ENCODE data around the gene SLC26A4.
"Not testable (repeated sequence)": the region's sequence is repeated elsewhere in the genome, so short reads cannot be mapped to it uniquely, and the experiment has no call there.

Gene SLC26A4

DNA sequence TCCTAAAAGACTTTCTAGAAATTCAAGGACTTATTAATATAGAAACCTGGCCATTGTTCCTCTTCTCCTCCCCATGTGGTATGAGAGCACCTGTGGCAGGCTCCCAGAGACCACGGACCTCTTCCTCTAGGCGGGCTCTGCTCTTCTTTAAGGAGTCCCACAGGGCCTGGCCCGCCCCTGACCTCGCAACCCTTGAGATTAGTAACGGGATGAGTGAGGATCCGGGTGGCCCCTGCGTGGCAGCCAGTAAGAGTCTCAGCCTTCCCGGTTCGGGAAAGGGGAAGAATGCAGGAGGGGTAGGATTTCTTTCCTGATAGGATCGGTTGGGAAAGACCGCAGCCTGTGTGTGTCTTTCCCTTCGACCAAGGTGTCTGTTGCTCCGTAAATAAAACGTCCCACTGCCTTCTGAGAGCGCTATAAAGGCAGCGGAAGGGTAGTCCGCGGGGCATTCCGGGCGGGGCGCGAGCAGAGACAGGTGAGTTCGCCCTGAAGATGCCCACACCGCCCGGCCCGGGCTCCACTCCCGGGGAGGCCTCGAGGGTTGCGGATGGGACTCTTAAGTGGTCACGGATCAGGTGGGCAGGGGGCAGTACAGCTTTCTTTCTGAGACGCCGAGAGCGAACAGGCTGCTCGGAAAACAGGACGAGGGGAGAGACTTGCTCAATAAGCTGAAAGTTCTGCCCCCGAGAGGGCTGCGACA, at the start of gene SLC26A4:
TSS of gene SLC26A4 (plus strand) at position 448 of the 700 bp plus-strand sequence. CDS start 814 bp downstream, outside the sequence.
- no peak for DNase-seq (ENCODE audit: low spot score)

DNA sequence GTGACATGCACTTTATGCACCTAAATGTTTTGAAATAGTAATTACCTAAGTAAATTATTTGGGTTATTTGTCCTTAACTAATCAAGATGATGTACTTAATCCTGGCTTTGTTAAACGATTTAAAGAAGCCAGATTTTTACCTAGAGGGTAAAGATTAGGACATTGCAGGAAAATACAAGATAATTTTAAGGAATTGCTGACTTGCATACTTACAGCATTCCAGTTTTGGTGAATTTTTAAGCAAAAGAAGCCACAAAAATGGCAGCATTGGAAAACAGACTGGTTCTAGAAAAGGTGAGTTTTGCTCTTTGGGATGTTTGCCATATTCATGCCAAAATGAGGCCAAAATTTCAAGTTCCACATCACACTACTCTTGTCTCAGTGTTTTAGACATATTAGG, 47.2 kb upstream of the SLC26A4 start:
- DNase-seq (ENCODE audit: low spot score), result no peak

GRCh38 chr7:107613948-107614347, 46.7 kb upstream of the SLC26A4 start:
- no peak for DNase-seq (ENCODE audit: low spot score)

DNA sequence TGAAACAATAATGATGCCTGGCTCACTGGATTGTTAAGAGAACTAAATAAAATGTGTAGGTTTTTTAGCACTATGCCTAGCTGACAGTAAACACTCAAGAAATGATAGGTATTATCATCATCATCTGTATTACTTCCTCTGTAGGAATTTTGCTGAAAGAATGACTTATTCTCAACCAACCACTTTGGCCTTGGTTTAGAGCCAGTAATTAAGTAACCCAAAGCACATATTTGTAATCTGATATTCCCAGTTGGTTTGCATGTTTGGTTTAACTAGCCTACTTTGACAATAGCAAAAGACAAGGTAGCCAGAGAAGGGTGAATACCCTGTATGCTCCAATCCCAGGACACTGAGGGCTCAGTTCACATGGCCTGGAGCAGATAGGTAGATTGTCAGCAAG, 46.2 kb upstream of the SLC26A4 start:
- DNase-seq (ENCODE audit: low spot score), result no peak

DNA sequence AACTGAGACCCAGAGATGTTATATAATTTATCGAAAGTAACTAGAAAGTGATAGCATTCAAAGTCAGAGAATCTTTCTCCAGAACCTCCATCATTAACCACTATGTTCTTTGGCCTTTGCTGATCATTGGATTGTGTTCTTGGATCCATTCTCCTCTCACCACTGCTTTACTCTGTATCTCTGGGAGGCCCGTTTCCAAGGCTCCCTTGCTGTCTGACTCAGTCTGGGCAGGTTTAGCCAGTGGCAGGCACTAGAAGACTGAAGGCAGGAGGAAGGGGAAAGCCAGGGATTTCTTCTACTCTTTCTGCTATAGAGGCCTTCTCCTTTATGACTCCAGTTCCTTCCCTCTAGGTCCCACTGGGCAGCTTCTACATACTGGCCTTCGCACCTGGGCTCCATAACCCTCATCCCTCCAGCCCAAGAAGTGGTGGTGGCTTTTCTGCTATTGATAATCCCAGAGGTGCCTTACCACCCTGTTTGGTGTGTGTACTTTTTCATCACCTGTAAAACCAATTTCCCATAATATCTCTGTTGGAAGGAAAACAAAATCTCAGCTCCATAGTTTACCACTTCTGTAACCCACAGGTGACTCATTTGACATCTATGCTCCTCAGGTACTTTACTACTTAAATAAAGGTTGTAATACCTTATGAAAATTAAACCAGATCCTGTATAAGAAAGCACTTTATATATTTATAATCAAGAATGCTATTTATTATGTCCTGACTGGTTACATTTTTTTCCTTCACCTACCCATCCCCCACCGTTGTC, 44.5 kb upstream of the SLC26A4 start:
- no peak for DNase-seq (ENCODE audit: low spot score)

- DNase-seq (ENCODE audit: low spot score), result no peak
Measured at GRCh38 chr7:107622429-107622828, 38.2 kb upstream of the SLC26A4 start.

DNA sequence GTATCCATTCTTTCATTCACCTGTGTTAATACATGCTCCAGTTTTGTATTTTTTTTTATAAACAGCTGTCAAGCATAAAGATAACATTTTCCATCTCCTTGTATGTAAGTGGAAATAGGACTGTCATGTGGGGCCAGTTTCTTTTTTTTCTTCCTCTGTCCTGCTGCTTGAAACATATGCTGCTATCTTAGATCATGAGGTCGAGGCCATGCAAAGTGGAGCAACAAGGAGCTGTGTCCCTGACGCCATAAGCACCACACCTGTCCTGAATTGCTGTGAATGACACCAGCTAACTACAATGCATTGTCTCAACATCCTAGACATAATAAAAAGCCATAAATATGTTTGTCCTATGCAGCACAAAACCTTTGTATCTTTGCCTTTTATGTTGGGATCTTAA, 37.7 kb upstream of the SLC26A4 start:
- no peak for DNase-seq (ENCODE audit: low spot score)

GRCh38 chr7:107627002-107627401, 33.6 kb upstream of the SLC26A4 start:
- DNase-seq (ENCODE audit: low spot score), result no peak

DNA sequence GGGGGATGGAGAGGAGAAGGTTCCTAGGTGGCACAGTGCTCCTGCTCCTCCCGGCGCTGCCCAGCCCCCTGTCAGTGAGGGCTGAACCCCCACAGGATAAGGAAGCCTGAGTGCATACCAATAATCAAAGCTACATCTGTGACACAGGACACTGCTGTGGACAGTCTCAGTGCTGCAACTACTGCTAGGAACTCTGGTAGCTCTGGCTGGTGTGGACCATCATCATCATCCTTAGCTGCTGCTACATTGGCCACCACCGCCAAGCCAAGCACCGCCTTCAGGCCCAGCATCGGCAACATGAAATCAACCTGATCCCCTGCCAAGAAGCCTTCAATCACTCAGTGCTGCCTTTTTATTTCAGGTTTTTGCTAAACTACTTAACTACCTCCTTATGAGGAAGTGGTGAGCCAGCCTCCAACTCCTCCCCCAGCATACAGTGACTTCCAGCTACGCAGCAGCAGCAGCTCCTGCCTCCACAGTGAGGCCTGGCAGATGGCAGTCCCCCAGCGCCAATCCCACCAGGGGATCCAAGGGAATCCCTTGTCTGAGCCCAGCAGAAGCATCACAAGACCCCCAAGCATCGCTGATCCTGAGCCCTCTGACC, 32.1 kb upstream of the SLC26A4 start:
- no peak for DNase-seq (ENCODE audit: low spot score)

DNA sequence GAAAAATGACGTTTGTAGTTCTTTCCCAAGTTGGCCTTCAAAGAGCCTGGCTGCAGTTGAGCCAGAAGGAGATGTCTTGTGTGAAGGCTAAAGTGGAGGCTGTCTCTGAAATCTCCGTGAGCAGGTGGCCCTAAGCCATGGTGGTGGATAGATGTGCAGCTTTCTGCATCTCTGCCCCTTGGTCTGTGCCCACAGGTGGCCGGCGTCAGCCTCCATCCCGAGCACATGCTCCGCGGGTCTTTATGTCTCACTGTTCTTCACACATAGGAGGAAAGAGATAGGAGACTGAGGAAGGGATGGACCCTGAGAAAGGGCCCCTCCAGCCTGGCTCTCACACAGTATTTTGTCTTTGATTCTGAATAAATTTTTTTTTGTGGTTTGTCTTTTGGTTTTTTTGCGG, 30.3 kb upstream of the SLC26A4 start:
- no peak for DNase-seq (ENCODE audit: low spot score)

- no peak for DNase-seq (ENCODE audit: low spot score)
Measured at GRCh38 chr7:107631588-107632491, 28.8 kb upstream of the SLC26A4 start.

DNA sequence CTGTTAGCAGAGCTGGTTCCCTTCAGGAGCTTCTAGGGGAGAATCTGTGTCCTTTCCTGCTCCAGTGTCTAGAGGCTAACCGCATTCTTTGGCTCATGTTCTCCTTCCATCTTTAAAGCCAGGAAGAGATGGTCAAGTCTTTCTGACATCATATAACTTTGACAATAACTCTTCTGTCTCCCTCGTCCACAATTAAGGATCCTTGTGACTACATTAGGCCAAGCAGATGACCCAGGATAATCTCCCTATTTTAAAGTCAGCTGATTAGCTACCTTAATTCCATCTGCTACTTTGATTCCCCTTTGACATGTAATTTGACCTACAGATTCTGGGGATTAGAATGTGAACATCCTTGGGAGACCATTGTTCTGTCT, 28.1 kb upstream of the SLC26A4 start:
- no peak for DNase-seq (ENCODE audit: low spot score)

DNA sequence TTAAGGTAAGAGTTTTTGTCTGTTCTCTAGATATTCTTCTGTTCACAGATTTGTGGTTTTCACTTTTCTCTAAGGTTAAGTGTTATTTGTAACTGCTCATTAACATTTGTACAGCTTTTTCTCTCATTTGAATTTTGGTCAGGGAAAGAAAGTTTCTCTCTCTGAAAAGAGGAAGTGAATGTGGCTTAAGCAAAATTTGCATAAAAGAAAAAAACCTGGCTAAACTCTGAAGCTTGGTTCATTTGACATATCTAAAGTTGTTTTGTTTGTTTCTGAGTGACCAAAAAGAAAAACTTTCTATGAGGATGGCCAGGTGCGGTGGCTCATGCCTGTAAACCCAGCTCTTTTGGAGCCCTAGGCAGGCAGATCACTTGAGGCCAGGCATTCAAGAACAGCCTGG, 22.0 kb upstream of the SLC26A4 start:
- no peak for DNase-seq (ENCODE audit: low spot score)

- not testable (repeated sequence) for DNase-seq (ENCODE audit: low spot score)
Measured at GRCh38 chr7:107639070-107639469, 21.6 kb upstream of the SLC26A4 start.

GRCh38 chr7:107641676-107642075, 19.0 kb upstream of the SLC26A4 start:
- no peak for DNase-seq (ENCODE audit: low spot score)

DNA sequence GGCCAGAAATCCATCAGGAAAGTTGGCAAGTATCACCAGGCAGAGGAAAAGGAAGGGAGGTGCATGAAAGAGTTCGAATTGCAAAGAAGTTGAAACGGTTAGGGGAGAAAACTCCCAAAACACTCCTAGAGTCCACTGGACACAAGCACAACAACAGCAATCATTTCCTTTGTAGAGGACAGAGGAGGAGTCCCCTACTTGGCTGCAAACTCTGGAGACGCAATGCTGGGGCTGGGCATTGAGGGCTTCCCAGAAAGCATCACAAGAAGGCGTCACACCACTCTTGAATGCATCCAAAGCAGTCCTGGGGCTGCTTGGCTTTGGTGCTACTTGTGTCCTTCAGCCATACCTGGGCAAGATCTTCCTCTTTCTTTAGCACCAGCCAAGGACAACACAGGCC, 18.1 kb upstream of the SLC26A4 start:
- no peak for DNase-seq (ENCODE audit: low spot score)

DNA sequence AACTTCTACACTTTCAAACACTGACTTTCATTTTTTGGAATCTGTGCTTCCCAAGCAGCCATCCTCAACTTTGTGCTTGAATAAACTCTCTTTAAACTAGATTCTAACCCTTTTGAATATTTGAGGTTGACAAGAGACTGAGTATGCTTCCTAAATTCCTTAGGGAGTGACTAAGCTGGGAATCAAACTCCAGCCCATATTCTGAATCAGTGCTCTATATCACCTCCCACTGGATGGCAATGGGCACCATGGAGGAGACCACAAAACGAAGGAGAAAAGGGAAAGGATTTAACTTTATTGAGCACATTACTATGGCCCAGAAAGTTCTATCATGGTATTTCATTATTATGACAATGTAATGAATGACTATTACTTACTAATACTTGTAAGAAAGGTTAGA, 17.2 kb upstream of the SLC26A4 start:
- no peak for DNase-seq (ENCODE audit: low spot score)

GRCh38 chr7:107643938-107644308, 16.7 kb upstream of the SLC26A4 start:
- DNase-seq (ENCODE audit: low spot score), result no peak

- DNase-seq (ENCODE audit: low spot score), result no peak
Measured at GRCh38 chr7:107644309-107644974, 16.2 kb upstream of the SLC26A4 start.

DNA sequence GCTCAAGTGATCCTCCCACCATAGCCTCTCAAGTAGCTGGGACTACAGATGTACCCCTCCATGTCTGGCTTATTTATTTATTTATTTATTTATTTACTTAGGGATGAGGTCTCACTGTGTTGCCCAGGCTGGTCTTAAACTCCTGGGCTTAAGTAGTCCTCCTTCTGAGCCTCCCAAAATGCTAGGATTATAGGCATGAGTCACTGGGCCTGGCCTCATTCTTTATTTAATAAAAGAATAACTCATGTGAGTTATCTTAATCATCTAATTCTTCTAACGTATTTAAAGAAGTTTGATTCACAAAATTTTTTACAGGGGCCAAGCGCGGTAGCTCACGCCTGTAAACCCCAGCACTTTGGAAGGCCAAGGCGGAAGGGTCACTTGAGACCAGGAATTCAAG, 8.0 kb upstream of the SLC26A4 start:
- DNase-seq (ENCODE audit: low spot score), result no peak

- DNase-seq (ENCODE audit: low spot score), result no peak
Measured at GRCh38 chr7:107658467-107658866, 2.2 kb upstream of the SLC26A4 start.

DNA sequence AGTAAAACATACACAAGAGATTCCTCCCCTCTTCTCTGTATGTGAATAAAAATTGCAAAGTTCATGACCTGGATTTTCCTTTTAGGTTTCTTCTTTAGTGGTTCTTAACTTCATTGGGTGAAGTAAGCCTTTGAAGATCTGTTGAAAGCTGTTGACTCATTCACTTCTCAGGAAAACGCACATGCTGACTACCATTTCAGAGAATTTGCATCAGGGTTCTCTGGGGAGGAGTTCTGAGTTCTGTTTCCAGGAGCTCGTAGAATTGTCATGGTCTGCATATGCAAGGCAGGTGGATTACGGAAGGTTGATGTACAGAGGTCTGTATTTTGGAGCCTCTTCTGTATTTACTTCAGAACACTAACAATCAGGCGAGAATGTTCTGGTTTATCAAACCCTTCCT, 962 bp upstream of the SLC26A4 start:
- no peak for DNase-seq (ENCODE audit: low spot score)

Measured in left forelimb (tissue), 1 donor.